ENCODE measurements around the gene SH3GL3. TPM values are rescaled to one million over a fixed set of nuclear protein-coding genes. Genes with fewer than 3 reads are reported as not detected.

Gene SH3GL3
- total and polyA plus RNA-seq, 2 of the 4 experiments (the other 2 are of a cell fraction) = not detected

DNA sequence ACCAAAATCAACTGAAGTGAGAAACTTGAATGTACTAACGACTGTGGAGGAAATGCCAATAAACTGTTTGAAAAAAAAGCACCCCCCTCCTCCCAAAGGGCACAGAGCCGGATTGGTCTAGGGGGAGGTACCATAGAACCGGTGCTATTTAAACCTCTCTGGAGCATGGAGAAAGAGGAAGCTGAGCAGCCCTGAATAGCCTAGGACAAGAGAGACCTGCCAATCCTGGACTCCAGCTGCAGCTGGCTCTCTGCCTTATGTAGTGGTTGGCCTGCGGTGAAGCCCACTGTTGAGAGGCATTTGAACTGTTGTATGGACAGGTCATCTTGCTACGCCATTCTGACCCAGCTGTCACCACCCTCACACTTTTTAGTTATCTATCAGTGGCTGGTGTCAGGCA lies 1.5 kb upstream of the SH3GL3 start:
- dilution Hi-C loops (cut with HindIII; ENCODE audit: low sequenced_read_pairs, unreplicated experiment) (no loop called here), intact Hi-C loops (cut with micrococcal nuclease) (no loop called here), in situ Hi-C loops (cut with MboI; ENCODE audit: low sequenced_read_pairs) (no loop called here)
- H2BK120ac ChIP-seq (ENCODE audit: low read depth, low read length) = no peak overlapping the region
- H3K4me2 ChIP-seq (ENCODE audit: low read depth, low read length) = no peak overlapping the region
- no peak overlapping the region for H2AFZ ChIP-seq (replicated peaks; ENCODE audit: low read length, poor library complexity)
- no peaks in the 10 kb centered on the region for H3K9me1 ChIP-seq (ENCODE audit: insufficient read depth, low read length)
- POLR2A ChIA-PET (ENCODE audit: unreplicated experiment) = no interaction called here
- TF ChIP-seq, protein P1, sequence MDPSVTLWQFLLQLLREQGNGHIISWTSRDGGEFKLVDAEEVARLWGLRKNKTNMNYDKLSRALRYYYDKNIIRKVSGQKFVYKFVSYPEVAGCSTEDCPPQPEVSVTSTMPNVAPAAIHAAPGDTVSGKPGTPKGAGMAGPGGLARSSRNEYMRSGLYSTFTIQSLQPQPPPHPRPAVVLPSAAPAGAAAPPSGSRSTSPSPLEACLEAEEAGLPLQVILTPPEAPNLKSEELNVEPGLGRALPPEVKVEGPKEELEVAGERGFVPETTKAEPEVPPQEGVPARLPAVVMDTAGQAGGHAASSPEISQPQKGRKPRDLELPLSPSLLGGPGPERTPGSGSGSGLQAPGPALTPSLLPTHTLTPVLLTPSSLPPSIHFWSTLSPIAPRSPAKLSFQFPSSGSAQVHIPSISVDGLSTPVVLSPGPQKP (IDR thresholded peaks at IDR 0.05; ENCODE audit: borderline replicate concordance, low read depth, low read length) = no peak
- TF ChIP-seq POLR2A (IDR thresholded peaks at IDR 0.05; ENCODE audit: low read depth, low read length) (no peak), FOS (IDR thresholded peaks at IDR 0.05; ENCODE audit: low read depth, low read length) (no peak), BHLHE40 (IDR thresholded peaks at IDR 0.05; ENCODE audit: low read depth, low read length) (no peak), MAFK (IDR thresholded peaks at IDR 0.05; ENCODE audit: low read depth, low read length) (no peak), CEBPB (IDR thresholded peaks at IDR 0.05; ENCODE audit: low read depth, low read length) (no peak), RFX5 (IDR thresholded peaks at IDR 0.05; ENCODE audit: low read depth, low read length) (no peak)
- no peak overlapping the region for H2BK20ac ChIP-seq (ENCODE audit: low read depth, low read length)
- H4K20me1 ChIP-seq (ENCODE audit: insufficient read depth, low read length) = no peaks in the 10 kb centered on the region
- H2BK5ac ChIP-seq (ENCODE audit: low read depth, low read length, poor library complexity, severe bottlenecking) = no peak overlapping the region
- no peak overlapping the region for H3K27ac ChIP-seq (ENCODE audit: insufficient read depth, low read length)
- no peak overlapping the region for H2BK15ac ChIP-seq (ENCODE audit: low read depth, low read length)
- H3K79me1 ChIP-seq (ENCODE audit: low read depth in 1 of 2, low read length in 2 of 2) = no peaks in the 10 kb centered on the region
- DNase-seq (no peak), ATAC-seq (ENCODE audit: low read depth) (no peak)
- no peak overlapping the region for H4K91ac ChIP-seq (ENCODE audit: insufficient read depth, low read depth, low read length)
- no peaks in the 10 kb centered on the region for H3K4me1 ChIP-seq (ENCODE audit: control insufficient read depth, insufficient read depth, low read length)
- H3K56ac ChIP-seq (ENCODE audit: extremely low read depth, insufficient read depth, low read length) = no peak overlapping the region
- no peak overlapping the region for H4K5ac ChIP-seq (ENCODE audit: low read depth, low read length)
- peaks cover 10% of the 10 kb centered on the region for H3K27me3 ChIP-seq (ENCODE audit: control insufficient read depth, insufficient read depth, low read length)
- WGBS, 2 experiments (ENCODE audit: extremely low coverage in 2 of 2, insufficient read length in 1 of 2) = no CpG with 5 or more reads among the region's 5 CpGs
- H3K9ac ChIP-seq (ENCODE audit: low read depth, low read length) = no peak overlapping the region
- no peak overlapping the region for H4K8ac ChIP-seq (ENCODE audit: low read depth in 2 of 2, low read length in 2 of 2)
- H3K9me3 ChIP-seq (ENCODE audit: control insufficient read depth, insufficient read depth, low read length) = no peaks in the 10 kb centered on the region
- H3K18ac ChIP-seq (ENCODE audit: low read depth, low read length) = no peak overlapping the region
- H3K14ac ChIP-seq (replicated peaks; ENCODE audit: low read depth, low read length) = no peak overlapping the region
- CTCF ChIA-PET = no interaction called here
- H3K36me3 ChIP-seq (ENCODE audit: control insufficient read depth, insufficient read depth, low read length) = no peaks in the 10 kb centered on the region
- H3K4me3 ChIP-seq (ENCODE audit: insufficient read depth, low read depth, low read length) = no peak overlapping the region
- no peak overlapping the region for H2AK5ac ChIP-seq (ENCODE audit: low read depth, low read length)
- H2AK9ac ChIP-seq (replicated peaks; ENCODE audit: low read depth, low read length, poor library complexity) = no peak overlapping the region
- H3K4ac ChIP-seq (ENCODE audit: low read depth, low read length) = no peak overlapping the region
- no TSS peak for BruUV-seq (replicated peaks)
- H3K23ac ChIP-seq (ENCODE audit: low read depth, low read length) = no peak overlapping the region
